Progenitor cell of endocrine pancreas (in vitro differentiated cells): ENCODE data around the gene SLC40A1. TPM values are rescaled to one million over a fixed set of nuclear protein-coding genes. Genes with fewer than 3 reads are reported as not detected.

Source experiments
- DNase-seq: peaks from one replicate; pipeline ENCODE4 v3.0.0; 2021; ENCODE audit warnings: low spot score; ENCODE audit not compliant: unreplicated experiment
- H3K27ac Mint-ChIP-seq: 2 replicates; pipeline ENCODE4 v1.8.0; 2021; ENCODE audit warnings: mild to moderate bottlenecking, moderate library complexity, mixed read lengths
- H3K27me3 Mint-ChIP-seq: 2 replicates; pipeline ENCODE4 v1.8.0; 2021; ENCODE audit warnings: mixed read lengths
- H3K36me3 Mint-ChIP-seq: 2 replicates; pipeline ENCODE4 v1.8.0; 2022; ENCODE audit warnings: mixed read lengths; ENCODE audit not compliant: insufficient read depth
- H3K4me1 Mint-ChIP-seq: 2 replicates; pipeline ENCODE4 v1.8.0; 2021; ENCODE audit warnings: low read depth, mixed read lengths
- H3K4me3 Mint-ChIP-seq: 2 replicates; pipeline ENCODE4 v1.8.0; 2021; ENCODE audit warnings: low read depth, mild to moderate bottlenecking, moderate library complexity, mixed read lengths
- H3K9me3 Mint-ChIP-seq: 2 replicates; pipeline ENCODE4 v1.8.0; 2021; ENCODE audit warnings: low read depth, mixed read lengths
- total RNA-seq: library from RNA; stranded (reverse); gene quantifications from 2 replicates; pipeline ENCODE4 v1.2.1, GENCODE V29; 2021
- TF ChIP-seq, protein P1 (sequence below): fragments of 200-600 bp; sonication (generic); IDR thresholded peaks from one replicate; pipeline ENCODE4 v1.5.0; 2021; ENCODE audit warnings: antibody characterized with exemption, mild to moderate bottlenecking; ENCODE audit not compliant: unreplicated experiment

The SLC40A1 gene
- total RNA-seq, 1 donor from 2014 or later = 14.6 TPM

DNA sequence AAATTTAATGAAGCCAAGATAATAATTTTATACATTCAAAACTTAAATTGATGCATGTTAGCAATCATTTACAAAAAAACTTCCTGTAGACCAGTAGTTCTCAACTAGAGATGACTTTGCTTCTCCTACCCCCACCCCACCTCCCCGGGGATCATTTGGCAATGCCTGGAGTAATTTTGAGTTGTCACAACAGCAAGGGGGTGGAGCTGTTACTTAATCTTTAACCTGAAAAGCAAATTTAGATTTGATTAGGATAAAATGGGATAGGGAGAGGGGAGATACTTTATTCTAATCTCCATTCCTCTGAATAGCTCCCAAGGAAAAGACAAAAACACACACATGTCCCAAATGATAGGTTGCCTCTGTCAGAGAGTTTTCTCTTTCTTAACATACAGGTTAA is 4.2 kb downstream of the SLC40A1 start:
- H3K27ac Mint-ChIP-seq = no peak overlapping the region
- H3K4me3 Mint-ChIP-seq = peak overlapping the region; percentile 10
- H3K4me1 Mint-ChIP-seq = peaks cover 41% of the 10 kb centered on the region
- H3K27me3 Mint-ChIP-seq = no peaks in the 10 kb centered on the region
- DNase-seq = no peak
- TF ChIP-seq, protein P1, sequence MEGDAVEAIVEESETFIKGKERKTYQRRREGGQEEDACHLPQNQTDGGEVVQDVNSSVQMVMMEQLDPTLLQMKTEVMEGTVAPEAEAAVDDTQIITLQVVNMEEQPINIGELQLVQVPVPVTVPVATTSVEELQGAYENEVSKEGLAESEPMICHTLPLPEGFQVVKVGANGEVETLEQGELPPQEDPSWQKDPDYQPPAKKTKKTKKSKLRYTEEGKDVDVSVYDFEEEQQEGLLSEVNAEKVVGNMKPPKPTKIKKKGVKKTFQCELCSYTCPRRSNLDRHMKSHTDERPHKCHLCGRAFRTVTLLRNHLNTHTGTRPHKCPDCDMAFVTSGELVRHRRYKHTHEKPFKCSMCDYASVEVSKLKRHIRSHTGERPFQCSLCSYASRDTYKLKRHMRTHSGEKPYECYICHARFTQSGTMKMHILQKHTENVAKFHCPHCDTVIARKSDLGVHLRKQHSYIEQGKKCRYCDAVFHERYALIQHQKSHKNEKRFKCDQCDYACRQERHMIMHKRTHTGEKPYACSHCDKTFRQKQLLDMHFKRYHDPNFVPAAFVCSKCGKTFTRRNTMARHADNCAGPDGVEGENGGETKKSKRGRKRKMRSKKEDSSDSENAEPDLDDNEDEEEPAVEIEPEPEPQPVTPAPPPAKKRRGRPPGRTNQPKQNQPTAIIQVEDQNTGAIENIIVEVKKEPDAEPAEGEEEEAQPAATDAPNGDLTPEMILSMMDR = no peak
- peaks cover 6% of the 10 kb centered on the region for H3K36me3 Mint-ChIP-seq
- no peaks in the 10 kb centered on the region for H3K9me3 Mint-ChIP-seq

DNA sequence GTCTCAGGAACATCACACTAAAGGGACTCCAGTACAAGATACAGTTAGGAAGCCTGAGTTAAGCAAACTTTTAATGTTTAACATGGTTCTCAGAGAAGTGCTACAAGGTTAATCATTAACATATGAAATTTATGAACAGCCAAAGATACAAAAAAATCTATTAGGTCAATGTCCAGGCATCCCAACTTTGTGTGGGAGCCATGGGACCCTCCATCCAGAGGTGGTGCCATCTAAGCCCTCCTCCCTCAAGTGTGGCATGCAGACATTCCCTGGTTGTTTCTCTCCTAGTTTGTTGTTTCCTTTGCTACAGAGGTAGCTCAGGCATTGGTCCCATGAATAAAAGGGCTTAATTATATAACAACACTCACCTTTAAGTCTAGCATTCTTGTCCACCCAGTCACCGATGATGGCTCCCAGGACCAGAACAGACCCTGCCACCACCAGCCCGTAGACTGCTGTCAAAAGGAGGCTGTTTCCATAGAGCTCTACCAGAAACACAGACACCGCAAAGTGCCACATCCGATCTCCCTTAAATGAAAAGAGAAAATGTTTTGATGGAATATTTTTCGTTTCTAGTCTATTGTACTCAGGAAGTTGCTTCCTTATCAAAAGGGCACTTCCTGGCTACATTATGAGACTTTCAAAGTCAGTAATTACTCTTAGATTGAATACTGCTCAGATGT is 5.7 kb downstream of the SLC40A1 start:
- Mint-ChIP-seq H3K36me3 (peaks cover 9% of the 10 kb centered on the region), H3K4me1 (peaks cover 39% of the 10 kb centered on the region), H3K9me3 (no peaks in the 10 kb centered on the region), H3K4me3 (peak overlapping the region; percentile 1), H3K27me3 (no peaks in the 10 kb centered on the region), H3K27ac (peak overlapping the region; percentile 26)
- DNase-seq = no peak
- TF ChIP-seq, protein P1 = no peak

DNA sequence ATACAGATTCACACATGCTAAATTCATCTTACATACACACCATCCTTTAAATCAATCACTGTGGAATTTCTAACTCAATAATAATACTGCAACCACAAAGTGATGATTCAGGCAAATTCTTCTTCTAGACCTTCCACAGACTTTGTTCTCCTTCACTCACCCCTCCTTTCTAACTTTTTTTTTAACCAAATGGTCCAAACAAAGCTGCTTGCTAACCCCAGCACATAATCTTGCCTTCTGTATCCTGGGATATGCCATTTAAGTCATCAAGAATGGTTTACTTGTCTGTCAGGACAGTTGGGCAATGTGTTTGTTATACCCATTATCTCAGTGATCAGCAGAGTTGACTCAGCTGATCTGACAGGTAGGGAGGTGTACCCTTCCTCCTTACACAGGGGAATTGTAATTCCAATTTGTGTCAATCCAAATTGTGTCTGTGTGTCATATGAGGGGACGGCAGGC is 10.0 kb downstream of the SLC40A1 start:
- Mint-ChIP-seq H3K27ac (no peak overlapping the region), H3K4me1 (peaks cover 15% of the 10 kb centered on the region), H3K36me3 (peaks cover 23% of the 10 kb centered on the region), H3K9me3 (no peaks in the 10 kb centered on the region), H3K4me3 (no peak overlapping the region), H3K27me3 (no peaks in the 10 kb centered on the region)
- TF ChIP-seq, protein P1 = no peak
- no peak for DNase-seq

DNA sequence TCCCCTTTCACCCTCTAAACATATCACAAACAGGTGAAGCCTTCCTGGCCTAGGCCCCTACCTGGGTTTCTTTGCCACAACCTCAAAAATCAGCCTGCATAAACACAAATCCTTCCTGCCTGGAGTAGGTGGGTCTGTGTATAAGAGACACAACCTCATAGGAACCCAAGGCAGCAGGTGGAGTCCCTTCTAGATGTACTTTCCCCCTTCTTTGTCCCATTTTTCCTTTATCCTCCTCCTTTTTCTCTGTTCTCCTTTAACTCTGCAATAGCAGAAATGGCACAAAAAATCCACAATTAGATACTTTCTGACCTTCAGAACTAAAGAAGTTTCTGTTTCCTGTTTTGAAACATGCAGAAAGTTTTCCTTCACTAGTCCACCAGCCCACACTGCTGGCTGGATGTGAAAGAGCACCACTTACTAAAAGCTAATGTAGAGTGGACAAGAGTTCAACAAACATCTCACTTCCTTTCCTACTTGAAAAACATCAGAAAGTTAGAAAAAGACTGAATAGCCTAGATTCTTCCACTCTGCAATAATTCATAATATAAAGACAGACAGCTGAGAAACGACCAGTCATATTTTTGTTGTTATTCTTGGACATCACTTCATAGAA is 11.2 kb downstream of the SLC40A1 start:
- H3K27ac Mint-ChIP-seq = no peak overlapping the region
- peaks cover 29% of the 10 kb centered on the region for H3K36me3 Mint-ChIP-seq
- H3K4me3 Mint-ChIP-seq = no peak overlapping the region
- H3K9me3 Mint-ChIP-seq = no peaks in the 10 kb centered on the region
- H3K27me3 Mint-ChIP-seq = no peaks in the 10 kb centered on the region
- TF ChIP-seq, protein P1 = no peak
- H3K4me1 Mint-ChIP-seq = peaks cover 4% of the 10 kb centered on the region
- DNase-seq = no peak

DNA sequence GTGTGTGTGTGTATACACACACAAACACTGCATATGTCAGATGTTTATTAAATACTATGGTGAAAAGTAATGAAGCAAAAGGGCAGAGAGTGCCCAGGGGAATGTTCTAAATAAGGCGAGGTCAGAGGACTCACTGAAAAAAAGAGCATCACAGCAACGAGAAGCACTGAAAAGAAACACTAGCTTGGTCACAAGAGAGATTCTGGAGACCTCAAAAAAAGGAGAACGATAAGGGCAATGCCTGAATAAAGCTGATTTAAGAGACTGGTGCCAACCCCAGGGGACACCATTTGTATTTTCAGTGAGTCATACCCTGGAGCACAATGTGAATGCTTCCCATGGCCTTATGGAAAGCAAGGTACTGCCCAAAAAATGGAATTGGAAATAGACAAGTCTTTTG is 14.5 kb downstream of the SLC40A1 start:
- TF ChIP-seq, protein P1 = no peak
- H3K27me3 Mint-ChIP-seq = no peaks in the 10 kb centered on the region
- peaks cover 30% of the 10 kb centered on the region for H3K36me3 Mint-ChIP-seq
- peaks cover 4% of the 10 kb centered on the region for H3K4me1 Mint-ChIP-seq
- H3K9me3 Mint-ChIP-seq = no peaks in the 10 kb centered on the region
- no peak overlapping the region for H3K27ac Mint-ChIP-seq
- no peak overlapping the region for H3K4me3 Mint-ChIP-seq
- no peak for DNase-seq
